ENCODE results near the gene BAZ2B. TPM values are rescaled to one million over a fixed set of nuclear protein-coding genes. Genes with fewer than 3 reads are reported as not detected.

BAZ2B gene
- total and polyA plus RNA-seq, 3 experiments from 2014 or later: 13.3 to 27.0 (median 15.7) TPM

DNA sequence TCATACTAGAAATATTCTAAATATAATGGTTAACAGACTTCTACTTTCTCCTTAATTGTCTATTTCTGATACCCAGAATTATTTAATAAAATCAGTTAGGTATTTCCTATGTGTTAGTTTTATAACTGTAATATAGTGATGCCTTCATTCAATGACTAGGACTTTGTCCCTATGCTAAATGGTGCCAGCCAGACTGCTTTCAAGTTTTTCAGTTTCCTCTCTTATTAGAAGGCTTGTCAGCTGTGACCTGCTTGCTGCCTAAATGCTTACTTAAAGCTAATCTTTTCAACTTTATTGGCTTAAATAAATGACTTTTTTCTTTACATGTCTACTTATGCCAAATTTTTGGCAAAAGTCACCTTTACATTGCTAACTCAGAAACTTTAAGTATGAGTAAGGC lies 30.7 kb downstream of the BAZ2B start:
- Mint-ChIP-seq H3K27ac (no peak overlapping the region), H3K27me3 (no peaks in the 10 kb centered on the region)
- CTCF ChIA-PET: no interaction called here

DNA sequence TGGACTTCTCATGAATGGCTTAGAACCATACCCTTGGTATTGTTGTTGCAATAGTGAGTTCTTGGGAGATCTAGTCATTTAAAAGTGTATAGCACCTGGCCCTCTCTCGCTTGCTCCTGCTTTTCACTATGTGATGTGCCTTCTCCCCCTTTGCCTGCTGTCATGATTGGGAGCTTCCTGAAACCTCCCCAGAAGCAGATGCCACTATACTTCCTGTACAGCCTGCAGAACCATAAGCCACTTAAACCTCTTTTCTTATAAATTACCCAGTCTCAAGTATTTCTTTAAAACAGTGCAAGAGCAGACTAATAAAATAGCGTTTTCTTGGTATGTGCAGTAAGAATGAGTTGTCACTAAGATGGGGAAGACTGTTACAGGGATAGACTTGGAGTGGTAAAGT lies 31.6 kb downstream of the BAZ2B start:
- no peak overlapping the region for H3K27ac Mint-ChIP-seq
- no peak overlapping the region for H3K27ac ChIP-seq (ENCODE audit: low read depth, low read length)

More for the DNA sequence above, 30.7 kb downstream of the BAZ2B start:
- Histone ChIP-seq H3K27ac (ENCODE audit: low read depth, low read length) (no peak overlapping the region), H3K4me3 (ENCODE audit: low read length) (no peak overlapping the region), H3K27me3 (ENCODE audit: insufficient read depth, low read length, poor library complexity, severe bottlenecking) (no peaks in the 10 kb centered on the region), H3K4me1 (ENCODE audit: insufficient read depth, low read length) (no peaks in the 10 kb centered on the region), H3K36me3 (ENCODE audit: insufficient read depth, low read length) (no peaks in the 10 kb centered on the region), H3K9me3 (ENCODE audit: low read length) (no peaks in the 10 kb centered on the region)
- Mint-ChIP-seq H3K4me1 (no peaks in the 10 kb centered on the region), H3K9me3 (peaks cover 0 to 6% (median 1%) of the 10 kb centered on the region in 5 donors), H3K36me3 (peaks cover 0 to 7% (median 0%) of the 10 kb centered on the region in 3 donors), H3K4me3 (no peak overlapping the region)
- no peak for DNase-seq
- POLR2A ChIA-PET: no interaction called here

DNA sequence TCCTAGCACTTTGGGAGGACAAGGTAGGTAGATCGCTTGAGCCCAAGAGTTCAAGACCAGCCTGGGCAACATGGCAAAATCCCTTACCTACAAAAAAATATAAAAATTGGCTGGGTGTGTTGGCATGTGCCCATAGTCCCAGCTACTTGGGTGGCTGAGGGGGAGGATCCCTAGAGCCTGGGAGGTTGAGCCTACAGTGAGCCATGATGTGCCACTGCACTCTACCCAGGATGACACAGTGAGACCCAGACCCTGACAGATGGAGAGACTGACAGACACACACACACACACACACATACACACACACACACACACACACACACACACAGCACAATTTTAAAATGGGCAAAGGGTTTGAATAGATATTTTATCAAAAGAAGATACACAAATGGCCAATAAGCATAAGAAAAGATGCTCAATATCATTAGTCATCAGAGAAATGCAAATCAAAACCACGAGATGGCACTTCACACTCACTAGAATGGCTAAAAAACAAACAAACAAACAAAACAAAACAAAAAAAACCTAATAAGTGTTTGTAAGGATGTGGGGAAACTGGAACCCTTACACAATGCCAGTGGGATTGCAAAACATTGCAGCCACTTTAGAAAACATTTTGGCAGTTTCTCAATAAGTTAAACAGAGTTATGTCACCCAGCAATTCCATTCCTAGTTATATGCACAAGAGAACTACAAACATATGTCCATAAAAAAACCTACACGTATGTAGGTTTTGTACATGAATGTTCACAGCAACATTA lies 42.3 kb downstream of the BAZ2B start:
- Histone ChIP-seq H3K36me3 (ENCODE audit: insufficient read depth, low read length) (no peaks in the 10 kb centered on the region), H3K27me3 (ENCODE audit: insufficient read depth, low read length, poor library complexity, severe bottlenecking) (no peaks in the 10 kb centered on the region), H3K27ac (ENCODE audit: low read depth, low read length) (no peak overlapping the region), H3K4me1 (ENCODE audit: insufficient read depth, low read length) (no peaks in the 10 kb centered on the region), H3K9me3 (ENCODE audit: low read length) (no peaks in the 10 kb centered on the region), H3K4me3 (ENCODE audit: low read length) (no peak overlapping the region)
- peaks cover 0 to 23% (median 6%) of the 10 kb centered on the region in 3 donors for H3K36me3 Mint-ChIP-seq
- H3K9me3 Mint-ChIP-seq: peaks cover 4 to 15% (median 9%) of the 10 kb centered on the region in 5 donors
- ChIA-PET POLR2A (no interaction called here), CTCF (no interaction called here)
- no peak overlapping the region for H3K4me3 Mint-ChIP-seq
- no peak for DNase-seq
- H3K4me1 Mint-ChIP-seq: no peaks in the 10 kb centered on the region
- no peak overlapping the region for H3K27ac Mint-ChIP-seq
- peaks cover 0 to 7% of the 10 kb centered on the region in 2 donors for H3K27me3 Mint-ChIP-seq

More for the DNA sequence above, 31.6 kb downstream of the BAZ2B start:
- DNase-seq: no peak
- no peaks in the 10 kb centered on the region for H3K4me1 ChIP-seq (ENCODE audit: insufficient read depth, low read length)
- H3K4me3 Mint-ChIP-seq: no peak overlapping the region
- no peaks in the 10 kb centered on the region for H3K4me1 Mint-ChIP-seq
- ChIA-PET CTCF (no interaction called here), POLR2A (no interaction called here)
- H3K36me3 ChIP-seq (ENCODE audit: insufficient read depth, low read length): no peaks in the 10 kb centered on the region
- peaks cover 0 to 15% (median 0%) of the 10 kb centered on the region in 3 donors for H3K36me3 Mint-ChIP-seq
- H3K27me3 ChIP-seq (ENCODE audit: insufficient read depth, low read length, poor library complexity, severe bottlenecking): no peaks in the 10 kb centered on the region
- peaks cover 0 to 10% (median 7%) of the 10 kb centered on the region in 5 donors for H3K9me3 Mint-ChIP-seq
- H3K27me3 Mint-ChIP-seq: no peaks in the 10 kb centered on the region
- H3K4me3 ChIP-seq (ENCODE audit: low read length): no peak overlapping the region
- no peaks in the 10 kb centered on the region for H3K9me3 ChIP-seq (ENCODE audit: low read length)

DNA sequence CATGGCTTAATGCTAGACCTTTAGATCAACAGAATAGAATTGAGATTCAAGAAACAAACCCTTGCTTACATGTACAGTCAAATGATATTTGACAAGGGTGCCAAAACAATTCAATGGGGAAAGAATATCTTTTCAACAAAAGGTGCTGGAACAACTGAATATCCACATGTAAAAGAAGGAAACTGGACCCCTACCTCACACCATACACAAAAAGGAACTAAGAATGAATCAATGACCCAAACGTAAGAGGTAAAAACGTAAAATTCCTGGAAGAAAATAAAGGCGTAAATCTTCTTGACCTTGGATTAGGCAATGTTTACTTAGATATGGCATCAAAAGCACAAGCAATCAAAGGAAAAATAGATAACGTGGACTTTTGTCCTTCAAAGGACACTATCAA lies 43.1 kb downstream of the BAZ2B start:
- H3K4me1 Mint-ChIP-seq: no peaks in the 10 kb centered on the region
- DNase-seq: no peak
- H3K9me3 Mint-ChIP-seq: peaks cover 4 to 15% (median 7%) of the 10 kb centered on the region in 5 donors
- Histone ChIP-seq H3K36me3 (ENCODE audit: insufficient read depth, low read length) (no peaks in the 10 kb centered on the region), H3K9me3 (ENCODE audit: low read length) (no peaks in the 10 kb centered on the region), H3K27ac (ENCODE audit: low read depth, low read length) (no peak overlapping the region), H3K4me3 (ENCODE audit: low read length) (no peak overlapping the region), H3K4me1 (ENCODE audit: insufficient read depth, low read length) (no peaks in the 10 kb centered on the region), H3K27me3 (ENCODE audit: insufficient read depth, low read length, poor library complexity, severe bottlenecking) (no peaks in the 10 kb centered on the region)
- ChIA-PET POLR2A (no interaction called here), CTCF (no interaction called here)
- peaks cover 0 to 7% of the 10 kb centered on the region in 2 donors for H3K27me3 Mint-ChIP-seq
- H3K4me3 Mint-ChIP-seq: no peak overlapping the region
- H3K27ac Mint-ChIP-seq: no peak overlapping the region
- peaks cover 0 to 23% (median 6%) of the 10 kb centered on the region in 3 donors for H3K36me3 Mint-ChIP-seq

DNA sequence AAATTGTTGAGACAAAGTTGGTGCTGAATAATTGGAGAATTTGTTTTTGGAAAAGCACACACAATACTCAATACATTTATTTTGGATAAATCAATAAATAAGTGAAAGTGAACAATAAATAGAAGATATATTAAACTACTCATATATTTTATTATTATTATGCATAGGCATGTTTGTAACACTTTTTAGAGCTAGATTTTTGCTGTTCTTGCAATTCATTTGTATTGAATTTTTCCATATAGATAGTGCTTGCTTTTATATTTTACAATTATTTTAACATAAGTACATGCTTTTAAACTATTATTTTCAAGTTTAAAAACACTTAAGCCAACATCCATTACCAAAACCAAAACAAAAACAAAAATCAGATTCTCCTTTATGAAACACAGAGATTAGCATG lies 43.9 kb downstream of the BAZ2B start:
- no peak overlapping the region for H3K27ac Mint-ChIP-seq
- H3K36me3 Mint-ChIP-seq: peaks cover 0 to 23% (median 6%) of the 10 kb centered on the region in 3 donors
- H3K27me3 Mint-ChIP-seq: peaks cover 0 to 7% of the 10 kb centered on the region in 2 donors

DNA sequence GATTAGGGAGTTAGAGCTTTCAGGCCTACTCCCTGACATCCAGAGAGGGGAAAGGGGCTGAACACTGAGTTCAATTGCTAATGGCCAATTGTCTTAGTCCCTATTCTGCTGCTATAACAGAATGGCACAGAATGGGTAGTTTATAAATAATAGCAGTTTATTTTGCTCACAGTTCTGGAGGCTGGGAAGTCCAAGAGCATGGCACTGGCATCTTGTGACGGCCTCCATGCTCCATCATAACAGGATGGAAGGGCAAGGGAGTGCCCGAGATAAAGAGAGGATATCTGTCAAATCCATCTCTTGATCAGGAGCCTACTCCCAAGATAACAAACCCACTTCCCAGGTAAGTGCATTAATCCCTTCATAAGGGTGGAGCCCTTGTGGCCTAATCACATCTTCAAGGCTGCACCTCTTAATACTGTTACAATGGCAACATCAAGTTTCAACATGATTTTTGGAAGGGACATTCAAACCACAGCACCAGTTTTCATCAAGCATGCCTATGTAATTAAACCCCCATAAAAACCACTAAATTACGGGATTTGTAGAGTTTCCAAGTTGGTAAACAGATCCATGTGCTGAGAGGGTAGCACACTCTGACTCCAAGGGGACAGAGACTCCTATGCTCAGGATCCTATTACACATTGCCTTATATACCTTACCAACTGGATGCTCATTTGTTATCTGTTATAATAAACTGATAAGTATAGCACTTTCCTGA lies 44.6 kb downstream of the BAZ2B start:
- Mint-ChIP-seq H3K9me3 (peaks cover 4 to 15% (median 7%) of the 10 kb centered on the region in 5 donors), H3K4me1 (no peaks in the 10 kb centered on the region), H3K36me3 (peaks cover 0 to 23% (median 6%) of the 10 kb centered on the region in 3 donors), H3K27ac (no peak overlapping the region), H3K4me3 (no peak overlapping the region), H3K27me3 (peaks cover 0 to 7% of the 10 kb centered on the region in 2 donors)
- Histone ChIP-seq H3K4me1 (ENCODE audit: insufficient read depth, low read length) (no peaks in the 10 kb centered on the region), H3K4me3 (ENCODE audit: low read length) (no peak overlapping the region), H3K27me3 (ENCODE audit: insufficient read depth, low read length, poor library complexity, severe bottlenecking) (no peaks in the 10 kb centered on the region), H3K9me3 (ENCODE audit: low read length) (no peaks in the 10 kb centered on the region), H3K27ac (ENCODE audit: low read depth, low read length) (no peak overlapping the region), H3K36me3 (ENCODE audit: insufficient read depth, low read length) (no peaks in the 10 kb centered on the region)
- no peak for DNase-seq
- ChIA-PET POLR2A (no interaction called here), CTCF (no interaction called here)

More for the DNA sequence above, 43.9 kb downstream of the BAZ2B start:
- Mint-ChIP-seq H3K4me3 (no peak overlapping the region), H3K9me3 (peaks cover 4 to 15% (median 7%) of the 10 kb centered on the region in 5 donors), H3K4me1 (no peaks in the 10 kb centered on the region)
- no peaks in the 10 kb centered on the region for H3K27me3 ChIP-seq (ENCODE audit: insufficient read depth, low read length, poor library complexity, severe bottlenecking)
- no peak overlapping the region for H3K4me3 ChIP-seq (ENCODE audit: low read length)
- H3K36me3 ChIP-seq (ENCODE audit: insufficient read depth, low read length): no peaks in the 10 kb centered on the region
- no peaks in the 10 kb centered on the region for H3K9me3 ChIP-seq (ENCODE audit: low read length)
- POLR2A ChIA-PET: no interaction called here
- CTCF ChIA-PET: no interaction called here
- DNase-seq: no peak
- H3K27ac ChIP-seq (ENCODE audit: low read depth, low read length): no peak overlapping the region
- H3K4me1 ChIP-seq (ENCODE audit: insufficient read depth, low read length): no peaks in the 10 kb centered on the region

DNA sequence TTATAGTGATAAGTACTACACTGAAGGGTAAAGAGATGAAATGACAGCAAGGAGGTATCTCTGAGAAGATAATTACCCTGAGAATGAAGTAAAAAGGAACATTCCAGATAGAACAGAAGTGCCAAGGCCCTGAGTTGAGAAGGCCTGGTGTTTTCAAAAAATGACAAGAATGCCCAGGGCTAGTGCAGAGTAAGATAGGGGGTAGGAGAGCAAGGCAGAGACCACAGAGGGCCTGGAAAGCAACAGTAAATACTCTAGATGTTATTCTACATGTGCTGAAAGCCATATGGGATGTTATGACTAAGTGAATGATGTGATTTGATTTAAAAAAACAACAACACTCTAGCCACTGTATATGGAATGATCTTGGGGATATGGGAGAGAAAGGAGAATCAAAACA lies 52.3 kb downstream of the BAZ2B start:
- no peaks in the 10 kb centered on the region for H3K4me1 Mint-ChIP-seq
- no peaks in the 10 kb centered on the region for H3K9me3 Mint-ChIP-seq
- Histone ChIP-seq H3K9me3 (ENCODE audit: low read length) (no peaks in the 10 kb centered on the region), H3K4me3 (ENCODE audit: low read length) (no peak overlapping the region), H3K4me1 (ENCODE audit: insufficient read depth, low read length) (no peaks in the 10 kb centered on the region), H3K27me3 (ENCODE audit: insufficient read depth, low read length, poor library complexity, severe bottlenecking) (no peaks in the 10 kb centered on the region), H3K36me3 (ENCODE audit: insufficient read depth, low read length) (no peaks in the 10 kb centered on the region), H3K27ac (ENCODE audit: low read depth, low read length) (no peak overlapping the region)
- peaks cover 0 to 5% (median 3%) of the 10 kb centered on the region in 3 donors for H3K36me3 Mint-ChIP-seq
- no peak overlapping the region for H3K27ac Mint-ChIP-seq
- no peak overlapping the region for H3K4me3 Mint-ChIP-seq
- no peaks in the 10 kb centered on the region for H3K27me3 Mint-ChIP-seq
- ChIA-PET POLR2A (no interaction called here), CTCF (no interaction called here)
- DNase-seq: no peak

DNA sequence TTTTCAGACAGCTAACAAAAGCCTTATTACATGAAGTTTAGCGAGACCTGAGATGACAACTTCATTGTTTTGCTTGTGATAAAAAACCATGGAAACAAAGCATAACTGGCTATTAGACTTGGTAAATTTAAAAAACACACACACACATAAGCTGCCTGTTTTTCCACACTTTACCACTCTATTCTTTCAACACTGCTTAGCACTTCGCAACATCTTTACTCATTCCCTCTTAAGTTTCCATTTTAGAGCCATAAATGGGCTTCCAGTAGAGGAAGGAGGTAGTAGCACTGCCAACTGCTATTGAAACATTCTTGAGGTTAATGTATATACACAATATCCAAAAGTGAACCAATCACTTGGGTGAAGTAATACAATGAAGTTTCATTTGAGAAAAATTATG lies 54.1 kb downstream of the BAZ2B start:
- no peaks in the 10 kb centered on the region for H3K36me3 ChIP-seq (ENCODE audit: insufficient read depth, low read length)
- peaks cover 0 to 5% (median 3%) of the 10 kb centered on the region in 3 donors for H3K36me3 Mint-ChIP-seq
- DNase-seq: no peak
- no peaks in the 10 kb centered on the region for H3K27me3 ChIP-seq (ENCODE audit: insufficient read depth, low read length, poor library complexity, severe bottlenecking)
- no peaks in the 10 kb centered on the region for H3K27me3 Mint-ChIP-seq
- no peak overlapping the region for H3K27ac ChIP-seq (ENCODE audit: low read depth, low read length)
- H3K9me3 Mint-ChIP-seq: no peaks in the 10 kb centered on the region
- H3K9me3 ChIP-seq (ENCODE audit: low read length): no peaks in the 10 kb centered on the region
- H3K4me1 ChIP-seq (ENCODE audit: insufficient read depth, low read length): no peaks in the 10 kb centered on the region
- CTCF ChIA-PET: no interaction called here
- H3K27ac Mint-ChIP-seq: no peak overlapping the region
- H3K4me3 Mint-ChIP-seq: no peak overlapping the region
- POLR2A ChIA-PET: no interaction called here
- no peak overlapping the region for H3K4me3 ChIP-seq (ENCODE audit: low read length)
- no peaks in the 10 kb centered on the region for H3K4me1 Mint-ChIP-seq

Data from CD8-positive, alpha-beta memory T cell (primary cell).